HEK293 (cell line): ENCODE data around the gene CAMK2D.

Experiments
- CTCF ChIA-PET: fragments of 350-600 bp; formaldehyde crosslinking; extraction: SDS; loops from one replicate; lab custom pipeline; 2021; ENCODE audit warnings: antibody characterized with exemption; lab: Yijun Ruan, JAX
- POLR2A ChIA-PET: fragments of 300-600 bp; formaldehyde crosslinking; extraction: SDS; loops from one replicate; lab custom pipeline; 2020; ENCODE audit warnings: antibody characterized with exemption, inconsistent platforms; lab: Yijun Ruan, JAX
- H3K27ac ChIP-seq: fragments of 200-500 bp; sonication (Bioruptor generic); 2 replicates; pipeline ENCODE4 v1.5.1; 2014; ENCODE audit warnings: low read depth, low read length, control low read depth, inconsistent platforms; ENCODE audit errors: extremely low read depth
- H3K36me3 ChIP-seq, 2 experiments: fragments of 200-500 bp in 1 of 2; sonication (Bioruptor generic) in 1 of 2; 1 replicate in 1 of 2; 2 replicates in 1 of 2; pipeline ENCODE4 v1.5.1; 2014 to 2017; ENCODE audit warnings: inconsistent platforms in 2 of 2, low read length in 2 of 2; ENCODE audit not compliant: control insufficient read depth in 2 of 2, insufficient read depth in 1 of 2
- H3K4me1 ChIP-seq: fragments of 200-500 bp; sonication (Bioruptor generic); 2 replicates; pipeline ENCODE4 v1.5.1; 2014; ENCODE audit warnings: mild to moderate bottlenecking, low read length, inconsistent platforms; ENCODE audit not compliant: control insufficient read depth, insufficient read depth
- H3K4me3 ChIP-seq: 2 replicates; pipeline ENCODE4 v1.5.1; 2011; ENCODE audit warnings: low read depth, mild to moderate bottlenecking, control low read depth, low read length, moderate library complexity
- H3K9me3 ChIP-seq: fragments of 200-500 bp; sonication (Bioruptor generic); 2 replicates; pipeline ENCODE4 v1.5.1; 2014; ENCODE audit warnings: low read depth, low read length, inconsistent platforms; ENCODE audit not compliant: control insufficient read depth, insufficient read depth
- BCL11A ChIP-seq: fragments of 450-650 bp; formaldehyde crosslinking; IDR thresholded peaks from 2 replicates; pipeline ENCODE4 v1.5.1; 2016; ENCODE audit warnings: low read depth, missing biosample characterization, missing genetic modification characterization
- MZF1 ChIP-seq: fragments of 450-650 bp; formaldehyde crosslinking; IDR thresholded peaks from 2 replicates; pipeline ENCODE4 v1.5.1; 2017; ENCODE audit warnings: missing biosample characterization, missing genetic modification characterization, borderline replicate concordance
- SALL2 ChIP-seq: fragments of 450-650 bp; formaldehyde crosslinking; IDR thresholded peaks from 2 replicates; pipeline ENCODE4 v1.5.0; 2017; ENCODE audit warnings: missing biosample characterization, mild to moderate bottlenecking, missing genetic modification characterization, borderline replicate concordance
- SCRT2 ChIP-seq: fragments of 450-650 bp; formaldehyde crosslinking; IDR thresholded peaks from 2 replicates; pipeline ENCODE4 v1.5.1; 2016; ENCODE audit warnings: missing biosample characterization, missing genetic modification characterization
- WT1 ChIP-seq: fragments of 450-650 bp; formaldehyde crosslinking; IDR thresholded peaks from 2 replicates; pipeline ENCODE4 v1.5.1; 2016; ENCODE audit warnings: missing biosample characterization, missing genetic modification characterization
- YY2 ChIP-seq: fragments of 450-650 bp; formaldehyde crosslinking; IDR thresholded peaks from 2 replicates; pipeline ENCODE4 v1.5.1; 2016; ENCODE audit warnings: missing biosample characterization, missing genetic modification characterization
- ZFHX2 ChIP-seq: fragments of 450-650 bp; formaldehyde crosslinking; conservative IDR thresholded peaks from 2 replicates; pipeline ENCODE4 v1.5.1; 2016; ENCODE audit warnings: missing biosample characterization, missing genetic modification characterization
- ZNF16 ChIP-seq: fragments of 450-650 bp; formaldehyde crosslinking; IDR thresholded peaks from 2 replicates; pipeline ENCODE4 v1.5.1; 2016; ENCODE audit warnings: low read depth, missing biosample characterization, missing genetic modification characterization
- ZNF223 ChIP-seq: fragments of 450-650 bp; formaldehyde crosslinking; IDR thresholded peaks from 2 replicates; pipeline ENCODE4 v1.5.1; 2016; ENCODE audit warnings: missing biosample characterization, missing genetic modification characterization
- ZNF274 ChIP-seq, 2 experiments: fragments of 200-500 bp in 1 of 2; fragments of 450-650 bp in 1 of 2; sonication (Bioruptor generic) in 1 of 2; formaldehyde crosslinking in 1 of 2; IDR thresholded peaks; 2 replicates each; pipeline versions ENCODE4 v1.5.1 to v1.6.1; 2014 to 2016; ENCODE audit warnings: borderline replicate concordance in 1 of 2, inconsistent platforms in 1 of 2, low read length in 1 of 2, missing biosample characterization in 1 of 2, missing genetic modification characterization in 1 of 2
- ZNF350 ChIP-seq: fragments of 450-650 bp; formaldehyde crosslinking; IDR thresholded peaks from 2 replicates; pipeline ENCODE4 v1.5.0; 2017; ENCODE audit warnings: missing biosample characterization, mild to moderate bottlenecking, missing genetic modification characterization
- ZNF426 ChIP-seq: fragments of 450-650 bp; formaldehyde crosslinking; IDR thresholded peaks from 2 replicates; pipeline ENCODE4 v1.5.1; 2017; ENCODE audit warnings: missing biosample characterization, missing genetic modification characterization, mild to moderate bottlenecking, inconsistent platforms, moderate library complexity
- ZNF548 ChIP-seq: fragments of 450-650 bp; formaldehyde crosslinking; IDR thresholded peaks from 2 replicates; pipeline ENCODE4 v1.5.1; 2016; ENCODE audit warnings: missing biosample characterization, missing genetic modification characterization
- ZNF560 ChIP-seq: fragments of 450-650 bp; formaldehyde crosslinking; IDR thresholded peaks from 2 replicates; pipeline ENCODE4 v1.5.1; 2017; ENCODE audit warnings: missing biosample characterization, missing genetic modification characterization, borderline replicate concordance
- ZNF561 ChIP-seq: fragments of 450-650 bp; IDR thresholded peaks from 2 replicates; pipeline ENCODE4 v1.5.1; 2018; ENCODE audit warnings: missing biosample characterization, missing genetic modification characterization, borderline replicate concordance
- ZNF600 ChIP-seq: fragments of 450-650 bp; formaldehyde crosslinking; IDR thresholded peaks from 2 replicates; pipeline ENCODE4 v1.5.1; 2016; ENCODE audit warnings: missing biosample characterization, missing genetic modification characterization
- ZNF645 ChIP-seq: fragments of 450-650 bp; formaldehyde crosslinking; IDR thresholded peaks from 2 replicates; pipeline ENCODE4; 2016; ENCODE audit warnings: missing biosample characterization, missing genetic modification characterization
- ZNF837 ChIP-seq: fragments of 450-650 bp; formaldehyde crosslinking; IDR thresholded peaks from 2 replicates; pipeline ENCODE4 v1.5.1; 2016; ENCODE audit warnings: missing biosample characterization, missing genetic modification characterization
- TF ChIP-seq, protein P1 (sequence below): fragments of 450-650 bp; formaldehyde crosslinking; conservative IDR thresholded peaks from 2 replicates; pipeline ENCODE4 v1.5.1; 2016; ENCODE audit warnings: low read depth, missing biosample characterization, missing genetic modification characterization
- TF ChIP-seq, protein P2 (sequence below): fragments of 450-650 bp; formaldehyde crosslinking; IDR thresholded peaks from 2 replicates; pipeline ENCODE4 v1.5.1; 2016; ENCODE audit warnings: missing biosample characterization, missing genetic modification characterization
- TF ChIP-seq, protein P3 (sequence below): fragments of 450-650 bp; formaldehyde crosslinking; IDR thresholded peaks from 2 replicates; pipeline ENCODE4 v1.5.1; 2016; ENCODE audit warnings: missing biosample characterization, missing genetic modification characterization
- TF ChIP-seq, protein P4 (sequence below): fragments of 450-650 bp; formaldehyde crosslinking; IDR thresholded peaks from 2 replicates; pipeline ENCODE4 v1.5.1; 2016; ENCODE audit warnings: missing biosample characterization, missing genetic modification characterization

CAMK2D gene

DNA sequence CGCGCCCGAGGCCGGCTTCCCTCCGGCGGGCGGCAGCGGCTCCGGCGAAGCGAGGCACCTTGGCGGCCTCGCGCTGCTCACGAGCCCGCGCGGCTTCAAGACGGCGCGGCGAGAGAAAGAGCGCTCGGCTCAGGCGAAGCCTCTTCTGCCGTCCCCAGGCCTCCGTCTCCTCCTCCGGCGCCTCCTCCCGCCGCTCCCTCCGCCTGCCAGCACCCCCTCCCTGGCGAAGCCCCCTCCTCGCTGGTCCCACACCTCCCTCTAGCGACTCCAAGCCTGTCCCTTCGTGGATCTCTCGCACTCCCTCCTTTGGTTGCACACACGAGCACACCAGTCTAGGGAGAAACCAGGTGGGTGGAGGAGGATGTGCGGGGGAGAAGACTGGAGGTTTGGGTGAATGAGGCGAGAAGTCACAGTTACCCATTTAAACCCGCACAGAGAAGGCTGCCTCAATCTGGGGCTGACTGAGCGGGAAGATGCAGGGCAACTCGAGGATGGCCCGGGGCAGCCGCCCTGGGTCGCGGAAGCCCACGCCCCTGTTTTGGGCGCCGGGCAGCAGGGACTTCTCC lies at the start of gene CAMK2D:
CAMK2D (minus strand) TSS at position 119 of the 566 bp plus-strand sequence. CDS start 670 bp downstream, outside the sequence.
- H3K4me3 ChIP-seq, result peak within 1 kb of the TSS; percentile 83
- no peaks in the 10 kb centered on the region for H3K36me3 ChIP-seq
- ChIA-PET CTCF (no interaction called here), POLR2A (interaction anchor here (1.4 kb wide), 1 partner anchor 214 kb away, joined by 4 read pairs; no protein-coding TSS in a partner anchor)
- H3K9me3 ChIP-seq, result no peaks in the 10 kb centered on the region
- peak within 1 kb of the TSS; percentile 91 for H3K27ac ChIP-seq
- no peaks in the 10 kb centered on the region; the same call in 1 of the 2 replicates for H3K4me1 ChIP-seq
- no peak for TF ChIP-seq ZNF548 (tag by site-specific recombination)
- TF ChIP-seq, protein P1, sequence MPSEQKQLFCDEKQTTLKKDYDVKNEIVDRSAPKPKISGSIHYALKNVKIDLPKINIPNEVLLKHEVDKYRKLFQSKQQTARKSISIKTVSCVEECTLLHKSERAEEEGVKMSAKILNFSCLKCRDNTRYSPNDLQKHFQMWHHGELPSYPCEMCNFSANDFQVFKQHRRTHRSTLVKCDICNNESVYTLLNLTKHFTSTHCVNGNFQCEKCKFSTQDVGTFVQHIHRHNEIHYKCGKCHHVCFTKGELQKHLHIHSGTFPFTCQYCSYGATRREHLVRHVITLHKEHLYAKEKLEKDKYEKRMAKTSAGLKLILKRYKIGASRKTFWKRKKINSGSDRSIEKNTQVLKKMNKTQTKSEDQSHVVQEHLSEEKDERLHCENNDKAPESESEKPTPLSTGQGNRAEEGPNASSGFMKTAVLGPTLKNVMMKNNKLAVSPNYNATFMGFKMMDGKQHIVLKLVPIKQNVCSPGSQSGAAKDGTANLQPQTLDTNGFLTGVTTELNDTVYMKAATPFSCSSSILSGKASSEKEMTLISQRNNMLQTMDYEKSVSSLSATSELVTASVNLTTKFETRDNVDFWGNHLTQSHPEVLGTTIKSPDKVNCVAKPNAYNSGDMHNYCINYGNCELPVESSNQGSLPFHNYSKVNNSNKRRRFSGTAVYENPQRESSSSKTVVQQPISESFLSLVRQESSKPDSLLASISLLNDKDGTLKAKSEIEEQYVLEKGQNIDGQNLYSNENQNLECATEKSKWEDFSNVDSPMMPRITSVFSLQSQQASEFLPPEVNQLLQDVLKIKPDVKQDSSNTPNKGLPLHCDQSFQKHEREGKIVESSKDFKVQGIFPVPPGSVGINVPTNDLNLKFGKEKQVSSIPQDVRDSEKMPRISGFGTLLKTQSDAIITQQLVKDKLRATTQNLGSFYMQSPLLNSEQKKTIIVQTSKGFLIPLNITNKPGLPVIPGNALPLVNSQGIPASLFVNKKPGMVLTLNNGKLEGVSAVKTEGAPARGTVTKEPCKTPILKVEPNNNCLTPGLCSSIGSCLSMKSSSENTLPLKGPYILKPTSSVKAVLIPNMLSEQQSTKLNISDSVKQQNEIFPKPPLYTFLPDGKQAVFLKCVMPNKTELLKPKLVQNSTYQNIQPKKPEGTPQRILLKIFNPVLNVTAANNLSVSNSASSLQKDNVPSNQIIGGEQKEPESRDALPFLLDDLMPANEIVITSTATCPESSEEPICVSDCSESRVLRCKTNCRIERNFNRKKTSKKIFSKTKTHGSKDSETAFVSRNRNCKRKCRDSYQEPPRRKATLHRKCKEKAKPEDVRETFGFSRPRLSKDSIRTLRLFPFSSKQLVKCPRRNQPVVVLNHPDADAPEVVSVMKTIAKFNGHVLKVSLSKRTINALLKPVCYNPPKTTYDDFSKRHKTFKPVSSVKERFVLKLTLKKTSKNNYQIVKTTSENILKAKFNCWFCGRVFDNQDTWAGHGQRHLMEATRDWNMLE (tag by site-specific recombination), result no peak
- peak; percentile 16; the same call in 1 of the 2 replicates for TF ChIP-seq MZF1
- TF ChIP-seq ZFHX2 (tag by site-specific recombination), result peak; percentile 93
- peak; percentile 87; the same call in 1 of the 2 replicates for TF ChIP-seq ZNF837 (tag by site-specific recombination)
- 0 out of 2 replicates have a peak, but pooled peaks have one; percentile 8 for TF ChIP-seq ZNF600 (tag by site-specific recombination)
- no peak for TF ChIP-seq ZNF560 (tag by site-specific recombination)
- no peak for TF ChIP-seq SALL2 (tag by site-specific recombination)
- no peak for TF ChIP-seq WT1
- no peak for TF ChIP-seq ZNF16
- TF ChIP-seq, protein P2, sequence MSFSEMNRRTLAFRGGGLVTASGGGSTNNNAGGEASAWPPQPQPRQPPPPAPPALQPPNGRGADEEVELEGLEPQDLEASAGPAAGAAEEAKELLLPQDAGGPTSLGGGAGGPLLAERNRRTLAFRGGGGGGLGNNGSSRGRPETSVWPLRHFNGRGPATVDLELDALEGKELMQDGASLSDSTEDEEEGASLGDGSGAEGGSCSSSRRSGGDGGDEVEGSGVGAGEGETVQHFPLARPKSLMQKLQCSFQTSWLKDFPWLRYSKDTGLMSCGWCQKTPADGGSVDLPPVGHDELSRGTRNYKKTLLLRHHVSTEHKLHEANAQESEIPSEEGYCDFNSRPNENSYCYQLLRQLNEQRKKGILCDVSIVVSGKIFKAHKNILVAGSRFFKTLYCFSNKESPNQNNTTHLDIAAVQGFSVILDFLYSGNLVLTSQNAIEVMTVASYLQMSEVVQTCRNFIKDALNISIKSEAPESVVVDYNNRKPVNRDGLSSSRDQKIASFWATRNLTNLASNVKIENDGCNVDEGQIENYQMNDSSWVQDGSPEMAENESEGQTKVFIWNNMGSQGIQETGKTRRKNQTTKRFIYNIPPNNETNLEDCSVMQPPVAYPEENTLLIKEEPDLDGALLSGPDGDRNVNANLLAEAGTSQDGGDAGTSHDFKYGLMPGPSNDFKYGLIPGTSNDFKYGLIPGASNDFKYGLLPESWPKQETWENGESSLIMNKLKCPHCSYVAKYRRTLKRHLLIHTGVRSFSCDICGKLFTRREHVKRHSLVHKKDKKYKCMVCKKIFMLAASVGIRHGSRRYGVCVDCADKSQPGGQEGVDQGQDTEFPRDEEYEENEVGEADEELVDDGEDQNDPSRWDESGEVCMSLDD (tag by site-specific recombination), result no peak
- no peak for TF ChIP-seq ZNF645 (tag by site-specific recombination)
- TF ChIP-seq BCL11A, result peak; percentile 17; the same call in 1 of the 2 replicates
- TF ChIP-seq, protein P3, sequence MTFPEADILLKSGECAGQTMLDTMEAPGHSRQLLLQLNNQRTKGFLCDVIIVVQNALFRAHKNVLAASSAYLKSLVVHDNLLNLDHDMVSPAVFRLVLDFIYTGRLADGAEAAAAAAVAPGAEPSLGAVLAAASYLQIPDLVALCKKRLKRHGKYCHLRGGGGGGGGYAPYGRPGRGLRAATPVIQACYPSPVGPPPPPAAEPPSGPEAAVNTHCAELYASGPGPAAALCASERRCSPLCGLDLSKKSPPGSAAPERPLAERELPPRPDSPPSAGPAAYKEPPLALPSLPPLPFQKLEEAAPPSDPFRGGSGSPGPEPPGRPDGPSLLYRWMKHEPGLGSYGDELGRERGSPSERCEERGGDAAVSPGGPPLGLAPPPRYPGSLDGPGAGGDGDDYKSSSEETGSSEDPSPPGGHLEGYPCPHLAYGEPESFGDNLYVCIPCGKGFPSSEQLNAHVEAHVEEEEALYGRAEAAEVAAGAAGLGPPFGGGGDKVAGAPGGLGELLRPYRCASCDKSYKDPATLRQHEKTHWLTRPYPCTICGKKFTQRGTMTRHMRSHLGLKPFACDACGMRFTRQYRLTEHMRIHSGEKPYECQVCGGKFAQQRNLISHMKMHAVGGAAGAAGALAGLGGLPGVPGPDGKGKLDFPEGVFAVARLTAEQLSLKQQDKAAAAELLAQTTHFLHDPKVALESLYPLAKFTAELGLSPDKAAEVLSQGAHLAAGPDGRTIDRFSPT (tag by site-specific recombination), result 0 out of 2 replicates have a peak, but pooled peaks have one; percentile 28
- no peak for TF ChIP-seq ZNF426 (tag by site-specific recombination)
- TF ChIP-seq YY2 (tag by site-specific recombination), result no peak
- TF ChIP-seq SCRT2 (tag by site-specific recombination), result no peak
- no peak for TF ChIP-seq ZNF350 (tag by site-specific recombination)
- peak; percentile 91 for TF ChIP-seq ZNF223 (tag by site-specific recombination)
- no peak for TF ChIP-seq ZNF561 (tag by site-specific recombination)
- no peak for TF ChIP-seq ZNF274 (IDR thresholded peaks at IDR 0.05; ENCODE audit: low read length)
- TF ChIP-seq ZNF274 (tag by site-specific recombination; IDR thresholded peaks at IDR 0.05; ENCODE audit: borderline replicate concordance), result no peak
- TF ChIP-seq, protein P4, sequence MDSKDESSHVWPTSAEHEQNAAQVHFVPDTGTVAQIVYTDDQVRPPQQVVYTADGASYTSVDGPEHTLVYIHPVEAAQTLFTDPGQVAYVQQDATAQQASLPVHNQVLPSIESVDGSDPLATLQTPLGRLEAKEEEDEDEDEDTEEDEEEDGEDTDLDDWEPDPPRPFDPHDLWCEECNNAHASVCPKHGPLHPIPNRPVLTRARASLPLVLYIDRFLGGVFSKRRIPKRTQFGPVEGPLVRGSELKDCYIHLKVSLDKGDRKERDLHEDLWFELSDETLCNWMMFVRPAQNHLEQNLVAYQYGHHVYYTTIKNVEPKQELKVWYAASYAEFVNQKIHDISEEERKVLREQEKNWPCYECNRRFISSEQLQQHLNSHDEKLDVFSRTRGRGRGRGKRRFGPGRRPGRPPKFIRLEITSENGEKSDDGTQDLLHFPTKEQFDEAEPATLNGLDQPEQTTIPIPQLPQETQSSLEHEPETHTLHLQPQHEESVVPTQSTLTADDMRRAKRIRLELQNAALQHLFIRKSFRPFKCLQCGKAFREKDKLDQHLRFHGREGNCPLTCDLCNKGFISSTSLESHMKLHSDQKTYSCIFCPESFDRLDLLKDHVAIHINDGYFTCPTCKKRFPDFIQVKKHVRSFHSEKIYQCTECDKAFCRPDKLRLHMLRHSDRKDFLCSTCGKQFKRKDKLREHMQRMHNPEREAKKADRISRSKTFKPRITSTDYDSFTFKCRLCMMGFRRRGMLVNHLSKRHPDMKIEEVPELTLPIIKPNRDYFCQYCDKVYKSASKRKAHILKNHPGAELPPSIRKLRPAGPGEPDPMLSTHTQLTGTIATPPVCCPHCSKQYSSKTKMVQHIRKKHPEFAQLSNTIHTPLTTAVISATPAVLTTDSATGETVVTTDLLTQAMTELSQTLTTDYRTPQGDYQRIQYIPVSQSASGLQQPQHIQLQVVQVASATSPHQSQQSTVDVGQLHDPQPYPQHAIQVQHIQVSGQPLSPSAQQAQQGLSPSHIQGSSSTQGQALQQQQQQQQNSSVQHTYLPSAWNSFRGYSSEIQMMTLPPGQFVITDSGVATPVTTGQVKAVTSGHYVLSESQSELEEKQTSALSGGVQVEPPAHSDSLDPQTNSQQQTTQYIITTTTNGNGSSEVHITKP (tag by site-specific recombination), result peak; percentile 95
